Measurements from ENCODE around the gene VPS8. TPM values are rescaled to one million over a fixed set of nuclear protein-coding genes. Genes with fewer than 3 reads are reported as not detected.
A peak's percentile ranks its signal among the peaks of the same experiment; 100 is the strongest.

The VPS8 gene
- total RNA-seq, 2 donors from 2014 or later, result 45.9 to 72.4 TPM

- H3K36me3 Mint-ChIP-seq, result peaks cover 5 to 29% of the 10 kb centered on the region in 2 donors
- H3K9me3 Mint-ChIP-seq, result no peaks in the 10 kb centered on the region
- ATAC-seq (no peak), DNase-seq (ENCODE audit: low spot score in 2 of 2) (no peak)
- no peak overlapping the region for H3K27ac Mint-ChIP-seq
Measured at GRCh38 chr3:184820525-184820924, 8.6 kb downstream of the VPS8 start.

- peaks cover 5 to 29% of the 10 kb centered on the region in 2 donors for H3K36me3 Mint-ChIP-seq
- ATAC-seq, result no peak
- no peak for DNase-seq (ENCODE audit: low spot score in 2 of 2)
- H3K27ac Mint-ChIP-seq, result no peak overlapping the region
- H3K9me3 Mint-ChIP-seq, result no peaks in the 10 kb centered on the region
Measured at GRCh38 chr3:184821034-184821433, 9.1 kb downstream of the VPS8 start.

GRCh38 chr3:184822081-184822480 is 10.1 kb downstream of the VPS8 start:
- Mint-ChIP-seq H3K27ac (no peak overlapping the region), H3K9me3 (no peaks in the 10 kb centered on the region), H3K36me3 (peaks cover 0 to 23% of the 10 kb centered on the region in 2 donors)
- DNase-seq (ENCODE audit: low spot score in 2 of 2) (no peak), ATAC-seq (no peak)

DNA sequence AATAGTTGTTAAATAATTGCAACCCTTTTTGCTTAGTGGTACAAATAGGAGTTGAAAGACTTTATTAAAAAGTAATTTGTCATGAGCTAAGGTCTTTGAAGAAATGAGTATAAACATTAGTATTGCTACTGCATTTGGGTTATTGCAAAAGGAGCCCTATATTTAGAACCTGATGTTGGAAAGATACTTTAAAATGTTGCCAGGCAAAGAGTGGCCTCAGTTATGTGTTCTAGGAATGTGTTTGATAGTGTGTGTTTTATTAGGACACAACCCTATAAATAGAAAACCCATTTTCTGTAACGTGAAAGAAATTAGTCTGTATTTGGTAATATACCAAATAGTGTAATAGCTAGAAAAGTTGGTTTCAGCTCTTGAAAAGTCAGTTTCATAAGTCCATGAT is 10.7 kb downstream of the VPS8 start:
- no peak overlapping the region for H3K27ac Mint-ChIP-seq
- no peaks in the 10 kb centered on the region for H3K9me3 Mint-ChIP-seq
- H3K36me3 Mint-ChIP-seq, result peaks cover 0 to 20% of the 10 kb centered on the region in 2 donors
- no peak for ATAC-seq
- DNase-seq (ENCODE audit: low spot score in 2 of 2), result no peak

- DNase-seq (ENCODE audit: low spot score in 2 of 2), result no peak
- peaks cover 0 to 18% of the 10 kb centered on the region in 2 donors for H3K36me3 Mint-ChIP-seq
- H3K9me3 Mint-ChIP-seq, result no peaks in the 10 kb centered on the region
- no peak for ATAC-seq
- H3K27ac Mint-ChIP-seq, result no peak overlapping the region
Measured at GRCh38 chr3:184823990-184824389, 12.0 kb downstream of the VPS8 start.

GRCh38 chr3:184825121-184825820 is 13.3 kb downstream of the VPS8 start:
- ATAC-seq (no peak), DNase-seq (ENCODE audit: low spot score in 2 of 2) (no peak)
- Mint-ChIP-seq H3K27ac (no peak overlapping the region), H3K36me3 (peaks cover 0 to 18% of the 10 kb centered on the region in 2 donors), H3K9me3 (no peaks in the 10 kb centered on the region)

DNA sequence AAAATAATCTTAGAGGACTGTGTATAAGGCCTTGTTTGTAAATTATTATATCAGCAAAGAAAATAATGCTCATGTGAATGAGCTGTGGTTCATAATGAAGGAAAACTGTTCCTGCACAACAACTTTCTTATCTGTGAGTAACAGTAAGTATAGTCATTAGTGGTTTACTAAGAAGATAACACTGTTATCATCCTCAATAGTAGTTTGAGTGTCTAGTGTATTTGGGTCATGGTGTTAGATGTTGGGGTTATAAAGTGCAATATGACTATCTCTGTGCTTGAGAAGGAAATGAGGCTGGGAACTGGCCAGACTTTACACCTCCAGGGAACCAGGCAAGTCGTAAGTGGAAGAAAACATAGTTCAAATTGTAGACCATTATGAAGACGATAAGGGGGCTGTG is 15.6 kb downstream of the VPS8 start:
- Mint-ChIP-seq H3K36me3 (peaks cover 0 to 40% of the 10 kb centered on the region in 2 donors), H3K9me3 (no peaks in the 10 kb centered on the region), H3K27ac (no peak overlapping the region)
- DNase-seq (ENCODE audit: low spot score in 2 of 2), result no peak
- no peak for ATAC-seq

GRCh38 chr3:184832044-184832443 is 20.1 kb downstream of the VPS8 start:
- H3K36me3 Mint-ChIP-seq, result peaks cover 0 to 36% of the 10 kb centered on the region in 2 donors
- ATAC-seq, result no peak

GRCh38 chr3:184832903-184833302 is 20.9 kb downstream of the VPS8 start:
- no peak for DNase-seq (ENCODE audit: low spot score in 2 of 2)
- no peak for ATAC-seq
- Mint-ChIP-seq H3K9me3 (no peaks in the 10 kb centered on the region), H3K27ac (no peak overlapping the region), H3K36me3 (peaks cover 0 to 31% of the 10 kb centered on the region in 2 donors)

More at GRCh38 chr3:184832044-184832443, 20.1 kb downstream of the VPS8 start:
- Mint-ChIP-seq H3K27ac (no peak overlapping the region), H3K9me3 (no peaks in the 10 kb centered on the region)
- DNase-seq (ENCODE audit: low spot score in 2 of 2), result no peak

GRCh38 chr3:184836090-184836822 is 24.3 kb downstream of the VPS8 start:
- peaks cover 0 to 28% of the 10 kb centered on the region in 2 donors for H3K36me3 Mint-ChIP-seq
- H3K9me3 Mint-ChIP-seq, result no peaks in the 10 kb centered on the region
- H3K27ac Mint-ChIP-seq, result no peak overlapping the region
- DNase-seq (ENCODE audit: low spot score in 2 of 2) (no peak), ATAC-seq (no peak)

DNA sequence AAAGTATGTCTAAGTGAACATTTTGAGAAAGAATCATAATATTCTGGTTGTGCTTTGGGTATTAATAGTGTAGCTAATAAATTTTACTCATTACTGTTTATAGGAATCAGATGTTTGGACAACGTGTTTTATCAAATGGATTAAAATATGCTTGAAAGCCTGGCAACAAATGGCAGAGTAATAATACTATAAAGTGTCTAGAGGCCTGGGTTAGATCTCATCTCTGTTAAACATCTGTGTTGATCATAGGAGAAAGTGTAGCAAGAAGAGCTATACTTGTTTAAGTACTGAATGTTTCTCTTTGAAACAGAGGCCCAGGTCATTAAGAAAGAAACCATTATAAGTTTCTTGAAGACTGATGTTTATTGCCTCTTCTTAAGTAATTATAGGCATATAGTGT is 30.5 kb downstream of the VPS8 start:
- no peaks in the 10 kb centered on the region for H3K9me3 Mint-ChIP-seq
- peaks cover 0 to 7% of the 10 kb centered on the region in 2 donors for H3K36me3 Mint-ChIP-seq
- DNase-seq (ENCODE audit: low spot score in 2 of 2) (no peak), ATAC-seq (no peak)
- H3K27ac Mint-ChIP-seq, result no peak overlapping the region

- DNase-seq (ENCODE audit: low spot score in 2 of 2), result no peak
- no peaks in the 10 kb centered on the region for H3K36me3 Mint-ChIP-seq
- H3K9me3 Mint-ChIP-seq, result no peaks in the 10 kb centered on the region
- ATAC-seq, result no peak
- no peak overlapping the region for H3K27ac Mint-ChIP-seq
Measured at GRCh38 chr3:184845819-184846218, 33.9 kb downstream of the VPS8 start.

GRCh38 chr3:184846496-184846895 is 34.5 kb downstream of the VPS8 start:
- DNase-seq (ENCODE audit: low spot score in 2 of 2) (no peak), ATAC-seq (no peak)
- Mint-ChIP-seq H3K9me3 (no peaks in the 10 kb centered on the region), H3K36me3 (no peaks in the 10 kb centered on the region), H3K27ac (no peak overlapping the region)

DNA sequence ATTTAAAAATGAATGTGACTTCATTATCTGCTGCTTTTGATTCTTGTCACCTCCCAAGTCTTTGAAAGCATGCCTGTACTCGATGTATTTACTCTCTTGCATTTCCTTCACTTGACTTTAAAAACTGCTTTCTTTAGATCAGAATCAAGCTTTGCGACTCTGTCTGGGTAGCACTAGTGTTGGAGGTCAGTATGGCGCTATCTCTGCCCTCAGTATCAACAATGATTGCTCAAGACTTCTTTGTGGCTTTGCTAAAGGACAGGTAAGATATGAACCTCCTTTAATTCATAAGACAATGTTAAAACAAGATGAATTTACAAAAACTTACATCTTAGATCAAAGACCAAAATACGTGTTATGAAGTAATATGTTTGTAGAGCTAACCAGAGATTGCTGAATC is 37.0 kb downstream of the VPS8 start:
- Mint-ChIP-seq H3K27ac (no peak overlapping the region), H3K36me3 (peaks cover 0 to 6% of the 10 kb centered on the region in 2 donors), H3K9me3 (no peaks in the 10 kb centered on the region)
- DNase-seq (ENCODE audit: low spot score in 2 of 2) (no peak), ATAC-seq (no peak)

- no peak for DNase-seq (ENCODE audit: low spot score in 2 of 2)
- H3K36me3 Mint-ChIP-seq, result peaks cover 0 to 6% of the 10 kb centered on the region in 2 donors
- ATAC-seq, result no peak
Measured at GRCh38 chr3:184850201-184850600, 38.2 kb downstream of the VPS8 start.

GRCh38 chr3:184857099-184857498 is 45.1 kb downstream of the VPS8 start:
- peaks cover 11 to 17% of the 10 kb centered on the region in 2 donors for H3K36me3 Mint-ChIP-seq
- DNase-seq (ENCODE audit: low spot score in 2 of 2) (no peak), ATAC-seq (no peak)
- H3K27ac Mint-ChIP-seq, result no peak overlapping the region
- H3K9me3 Mint-ChIP-seq, result no peaks in the 10 kb centered on the region

More at GRCh38 chr3:184850201-184850600, 38.2 kb downstream of the VPS8 start:
- Mint-ChIP-seq H3K27ac (peak overlapping the region in 1 of 2 donors; percentile 37), H3K9me3 (no peaks in the 10 kb centered on the region)

- DNase-seq (ENCODE audit: low spot score in 2 of 2), result no peak
- H3K27ac Mint-ChIP-seq, result no peak overlapping the region
- H3K36me3 Mint-ChIP-seq, result peaks cover 0 to 24% of the 10 kb centered on the region in 2 donors
- H3K9me3 Mint-ChIP-seq, result no peaks in the 10 kb centered on the region
- ATAC-seq, result no peak
Measured at GRCh38 chr3:184864000-184864399, 52.0 kb downstream of the VPS8 start.

DNA sequence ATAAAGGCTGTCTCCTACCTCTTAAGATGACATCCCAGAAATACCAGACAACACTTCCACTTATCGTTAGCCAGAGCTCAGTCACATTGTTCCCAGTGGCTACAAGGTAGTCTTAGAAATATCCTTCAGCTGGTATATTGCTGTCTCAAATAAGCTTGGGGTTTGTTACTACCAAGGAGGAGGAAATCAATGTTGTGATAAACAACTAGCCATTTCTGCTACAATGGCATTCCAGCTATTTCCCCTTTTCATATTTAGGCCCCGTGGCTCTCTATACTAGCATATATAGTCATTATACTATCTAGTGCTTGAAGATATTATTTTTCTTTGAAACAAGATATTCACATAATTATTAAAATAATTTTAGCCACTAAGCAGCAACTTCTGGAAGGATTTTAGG is 56.5 kb downstream of the VPS8 start:
- no peak for ATAC-seq
- peaks cover 0 to 42% of the 10 kb centered on the region in 2 donors for H3K36me3 Mint-ChIP-seq
- no peak for DNase-seq (ENCODE audit: low spot score in 2 of 2)
- H3K9me3 Mint-ChIP-seq, result no peaks in the 10 kb centered on the region
- H3K27ac Mint-ChIP-seq, result no peak overlapping the region
